HepG2 (cell line): ENCODE data around the gene SLC7A10. TPM values are rescaled to one million over a fixed set of nuclear protein-coding genes. Genes with fewer than 3 reads are reported as not detected.

Source experiments
- BCL3 ChIP-seq: sonication (generic); formaldehyde crosslinking; IDR thresholded peaks from 2 replicates; pipeline ENCODE4 v1.5.1; 2020; ENCODE audit warnings: mild to moderate bottlenecking, missing genetic modification reagents, moderate library complexity
- CBFB ChIP-seq: sonication (generic); formaldehyde crosslinking; IDR thresholded peaks from 2 replicates; pipeline ENCODE4 v1.4.0; 2020; ENCODE audit warnings: missing genetic modification reagents
- MTF1 ChIP-seq: sonication (generic); formaldehyde crosslinking; IDR thresholded peaks from 2 replicates; pipeline ENCODE4 v1.5.0; 2020; ENCODE audit warnings: missing genetic modification reagents
- NR2F2 ChIP-seq: IDR thresholded peaks from 2 replicates; pipeline ENCODE4 v1.6.1; 2012; ENCODE audit warnings: low read depth, inconsistent platforms, borderline replicate concordance
- NR2F6 ChIP-seq, 2 experiments: IDR thresholded peaks; 2 replicates each; pipeline ENCODE4 v1.6.1; 2016; ENCODE audit warnings: antibody characterized with exemption in 1 of 2, mild to moderate bottlenecking in 1 of 2
- PAF1 ChIP-seq: IDR thresholded peaks from 2 replicates; pipeline ENCODE4 v1.6.1; 2016; ENCODE audit warnings: missing genetic modification reagents, missing compliant biosample characterization
- RXRB ChIP-seq: IDR thresholded peaks from 2 replicates; pipeline ENCODE4 v1.6.1; 2016; ENCODE audit warnings: borderline replicate concordance, missing genetic modification reagents, missing compliant biosample characterization
- SOX6 ChIP-seq, 2 experiments: fragments of 450-650 bp in 1 of 2; sonication (generic) in 1 of 2; formaldehyde crosslinking in 1 of 2; IDR thresholded peaks; 2 replicates each; pipeline versions ENCODE4 v1.4.0 to v1.6.1; 2017 to 2020; ENCODE audit warnings: antibody characterized with exemption in 1 of 2, mild to moderate bottlenecking in 1 of 2, missing genetic modification reagents in 1 of 2
- STAG1 ChIP-seq: sonication (generic); formaldehyde crosslinking; IDR thresholded peaks from 2 replicates; pipeline ENCODE4 v1.4.0; 2020; ENCODE audit warnings: missing genetic modification reagents
- TEAD3 ChIP-seq: optimal IDR thresholded peaks from 2 replicates; pipeline ENCODE3; 2016; ENCODE audit warnings: borderline replicate concordance
- ZBTB38 ChIP-seq: sonication (generic); formaldehyde crosslinking; IDR thresholded peaks from 2 replicates; pipeline ENCODE4 v1.5.1; 2020; ENCODE audit warnings: mild to moderate bottlenecking, missing genetic modification reagents
- ZBTB8A ChIP-seq: sonication (generic); formaldehyde crosslinking; IDR thresholded peaks from 2 replicates; pipeline ENCODE4 v1.4.0; 2020; ENCODE audit warnings: mild to moderate bottlenecking, low read depth, missing genetic modification reagents, borderline replicate concordance
- ZIK1 ChIP-seq: sonication (generic); formaldehyde crosslinking; IDR thresholded peaks from 2 replicates; pipeline ENCODE4 v1.5.0; 2020; ENCODE audit warnings: mild to moderate bottlenecking, low read depth, missing genetic modification reagents, borderline replicate concordance
- ZMAT3 ChIP-seq: sonication (generic); formaldehyde crosslinking; conservative IDR thresholded peaks from 2 replicates; pipeline ENCODE4 v1.7.0; 2021; ENCODE audit warnings: missing genetic modification reagents
- ZNF121 ChIP-seq: sonication (generic); formaldehyde crosslinking; IDR thresholded peaks from 2 replicates; pipeline ENCODE4 v1.5.0; 2020; ENCODE audit warnings: mild to moderate bottlenecking, missing genetic modification reagents
- ZNF276 ChIP-seq: sonication (generic); formaldehyde crosslinking; IDR thresholded peaks from 2 replicates; pipeline ENCODE4 v1.4.0; 2020; ENCODE audit warnings: mild to moderate bottlenecking, low read depth, missing genetic modification reagents
- ZNF350 ChIP-seq: sonication (generic); formaldehyde crosslinking; IDR thresholded peaks from 2 replicates; pipeline ENCODE4 v1.4.0; 2020; ENCODE audit warnings: mild to moderate bottlenecking, low read depth, missing genetic modification reagents, borderline replicate concordance
- ZNF572 ChIP-seq: sonication (generic); formaldehyde crosslinking; IDR thresholded peaks from 2 replicates; pipeline ENCODE4 v1.5.1; 2020; ENCODE audit warnings: mild to moderate bottlenecking, missing genetic modification reagents
- ZNF883 ChIP-seq: sonication (generic); formaldehyde crosslinking; IDR thresholded peaks from 2 replicates; pipeline ENCODE4 v1.5.1; 2020; ENCODE audit warnings: mild to moderate bottlenecking, missing genetic modification reagents; ENCODE audit errors: not compliant biosample characterization
- polyA plus RNA-seq, 8 experiments: library from polyadenylated mRNA; depleted of rRNA in 3 of 8; stranded (reverse) in 7 of 8; unstranded in 1 of 8; fragments of >200 nt; fragmentation: Illumina TruSeq in 4 of 8; extraction: Trizol in 4 of 8; gene quantifications; 2 replicates each; pipeline versions ENCODE4 v1.2.1 to v1.2.3, GENCODE V29; 2011 to 2016; ENCODE audit warnings: low read depth in 4 of 8, missing spikeins in 1 of 8, mixed read lengths in 1 of 8; ENCODE audit not compliant: insufficient read depth in 1 of 8
- total RNA-seq, 5 experiments: library from RNA; depleted of rRNA; stranded (reverse); fragments of >200 nt; fragmentation: Illumina TruSeq; extraction: Trizol; gene quantifications; 2 replicates each; pipeline ENCODE4 v1.2.3, GENCODE V29; 2016; ENCODE audit warnings: low read depth in 1 of 5
- TF ChIP-seq, protein P1 (sequence below): sonication (generic); formaldehyde crosslinking; IDR thresholded peaks from 2 replicates; pipeline ENCODE4 v1.9.0; 2021; ENCODE audit warnings: missing genetic modification reagents, borderline replicate concordance

Gene SLC7A10
- total and polyA plus RNA-seq, 2 of the 13 experiments (the other 11 are each of a cell fraction or from before 2014, with no cell fraction given): 1.1 to 2.2 TPM

- TF ChIP-seq, protein P1, sequence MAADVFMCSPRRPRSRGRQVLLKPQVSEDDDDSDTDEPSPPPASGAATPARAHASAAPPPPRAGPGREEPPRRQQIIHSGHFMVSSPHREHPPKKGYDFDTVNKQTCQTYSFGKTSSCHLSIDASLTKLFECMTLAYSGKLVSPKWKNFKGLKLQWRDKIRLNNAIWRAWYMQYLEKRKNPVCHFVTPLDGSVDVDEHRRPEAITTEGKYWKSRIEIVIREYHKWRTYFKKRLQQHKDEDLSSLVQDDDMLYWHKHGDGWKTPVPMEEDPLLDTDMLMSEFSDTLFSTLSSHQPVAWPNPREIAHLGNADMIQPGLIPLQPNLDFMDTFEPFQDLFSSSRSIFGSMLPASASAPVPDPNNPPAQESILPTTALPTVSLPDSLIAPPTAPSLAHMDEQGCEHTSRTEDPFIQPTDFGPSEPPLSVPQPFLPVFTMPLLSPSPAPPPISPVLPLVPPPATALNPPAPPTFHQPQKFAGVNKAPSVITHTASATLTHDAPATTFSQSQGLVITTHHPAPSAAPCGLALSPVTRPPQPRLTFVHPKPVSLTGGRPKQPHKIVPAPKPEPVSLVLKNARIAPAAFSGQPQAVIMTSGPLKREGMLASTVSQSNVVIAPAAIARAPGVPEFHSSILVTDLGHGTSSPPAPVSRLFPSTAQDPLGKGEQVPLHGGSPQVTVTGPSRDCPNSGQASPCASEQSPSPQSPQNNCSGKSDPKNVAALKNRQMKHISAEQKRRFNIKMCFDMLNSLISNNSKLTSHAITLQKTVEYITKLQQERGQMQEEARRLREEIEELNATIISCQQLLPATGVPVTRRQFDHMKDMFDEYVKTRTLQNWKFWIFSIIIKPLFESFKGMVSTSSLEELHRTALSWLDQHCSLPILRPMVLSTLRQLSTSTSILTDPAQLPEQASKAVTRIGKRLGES (CRISPR knock-in tag): no peak
- TF ChIP-seq STAG1 (peak; percentile 97), ZIK1 (CRISPR knock-in tag) (0 out of 2 replicates have a peak, but pooled peaks have one; percentile 15), SOX6 (IDR thresholded peaks at IDR 0.05) (no peak), SOX6 (CRISPR knock-in tag; IDR thresholded peaks at IDR 0.05) (peak; percentile 29; the same call in 1 of the 2 replicates), RXRB (CRISPR knock-in tag) (0 out of 2 replicates have a peak, but pooled peaks have one; percentile 14), ZNF350 (CRISPR knock-in tag) (peak; percentile 65; the same call in 1 of the 2 replicates), ZMAT3 (CRISPR knock-in tag) (0 out of 2 replicates have a peak, but pooled peaks have one; percentile 42), ZNF572 (CRISPR knock-in tag) (0 out of 2 replicates have a peak, but pooled peaks have one; percentile 38), ZBTB8A (CRISPR knock-in tag) (0 out of 2 replicates have a peak, but pooled peaks have one; percentile 20), ZNF883 (peak; percentile 4), ZBTB38 (CRISPR knock-in tag) (peak; percentile 43; the same call in 1 of the 2 replicates), BCL3 (no peak), NR2F2 (peak; percentile 17; the same call in 1 of the 2 replicates), ZNF276 (CRISPR knock-in tag) (no peak), TEAD3 (peak; percentile 53), MTF1 (CRISPR knock-in tag) (no peak), ZNF121 (0 out of 2 replicates have a peak, but pooled peaks have one; percentile 6), NR2F6 (IDR thresholded peaks at IDR 0.05) (no peak), NR2F6 (CRISPR knock-in tag; IDR thresholded peaks at IDR 0.05) (peak; percentile 17; the same call in 1 of the 2 replicates), CBFB (CRISPR knock-in tag) (0 out of 2 replicates have a peak, but pooled peaks have one; percentile 25), PAF1 (CRISPR knock-in tag) (no peak)
Observed at GRCh38 chr19:33241530-33242101, 16.0 kb upstream of the SLC7A10 start (continued).
